HG02571 (cell line): Measurements from ENCODE around the gene HOXC12.

Source experiments
- ATAC-seq: cut with Tn5 transposase; IDR thresholded peaks from one replicate; pipeline ENCODE4 v1.9.1; 2021; ENCODE audit warnings: mild to moderate bottlenecking, moderate library complexity; ENCODE audit not compliant: unreplicated experiment

HOXC12 gene

GRCh38 chr12:53955776-53956250 is 1.1 kb downstream of the HOXC12 start:
- no peak for ATAC-seq

GRCh38 chr12:53956251-53956887 is 1.7 kb downstream of the HOXC12 start:
- no peak for ATAC-seq

GRCh38 chr12:53956914-53957536 is 2.3 kb downstream of the HOXC12 start:
- no peak for ATAC-seq

GRCh38 chr12:53958128-53958527 is 3.4 kb downstream of the HOXC12 start:
- no peak for ATAC-seq

- no peak for ATAC-seq
Measured at GRCh38 chr12:53959314-53959713, 4.6 kb downstream of the HOXC12 start.

- no peak for ATAC-seq
Measured at GRCh38 chr12:53960187-53961024, 5.7 kb downstream of the HOXC12 start.

- no peak for ATAC-seq
Measured at GRCh38 chr12:53961025-53961761, 6.5 kb downstream of the HOXC12 start.

GRCh38 chr12:53963005-53963404 is 8.3 kb downstream of the HOXC12 start:
- ATAC-seq = no peak

- no peak for ATAC-seq
Measured at GRCh38 chr12:53963434-53964314, 9.0 kb downstream of the HOXC12 start.

GRCh38 chr12:53964315-53964713 is 9.6 kb downstream of the HOXC12 start:
- ATAC-seq = no peak

- no peak for ATAC-seq
Measured at GRCh38 chr12:53965281-53966084, 10.8 kb downstream of the HOXC12 start.

GRCh38 chr12:53966085-53966384 is 11.3 kb downstream of the HOXC12 start:
- no peak for ATAC-seq

GRCh38 chr12:53966385-53967133 is 11.9 kb downstream of the HOXC12 start:
- no peak for ATAC-seq

GRCh38 chr12:53967421-53967925 is 12.8 kb downstream of the HOXC12 start:
- ATAC-seq = no peak

- ATAC-seq = no peak
Measured at GRCh38 chr12:53968214-53969127, 13.8 kb downstream of the HOXC12 start.

GRCh38 chr12:53969588-53970259 is 15.0 kb downstream of the HOXC12 start:
- ATAC-seq = no peak

- ATAC-seq = no peak
Measured at GRCh38 chr12:53970451-53970850, 15.7 kb downstream of the HOXC12 start.
